Measurements from ENCODE around the gene ATXN7L2.

GRCh38 chr1:109479311-109479710 lies 4.4 kb upstream of the ATXN7L2 start:
- TF ChIP-seq CTCF (IDR thresholded peaks at IDR 0.05; ENCODE audit: low read depth, low read length), result no peak
- no peak for TF ChIP-seq POLR2A (IDR thresholded peaks at IDR 0.05; ENCODE audit: extremely low read depth, insufficient read length)
- no peak for TF ChIP-seq MYC (IDR thresholded peaks at IDR 0.05; ENCODE audit: low read depth, low read length)
